Measurements from ENCODE around the gene ST6GALNAC6.

DNA sequence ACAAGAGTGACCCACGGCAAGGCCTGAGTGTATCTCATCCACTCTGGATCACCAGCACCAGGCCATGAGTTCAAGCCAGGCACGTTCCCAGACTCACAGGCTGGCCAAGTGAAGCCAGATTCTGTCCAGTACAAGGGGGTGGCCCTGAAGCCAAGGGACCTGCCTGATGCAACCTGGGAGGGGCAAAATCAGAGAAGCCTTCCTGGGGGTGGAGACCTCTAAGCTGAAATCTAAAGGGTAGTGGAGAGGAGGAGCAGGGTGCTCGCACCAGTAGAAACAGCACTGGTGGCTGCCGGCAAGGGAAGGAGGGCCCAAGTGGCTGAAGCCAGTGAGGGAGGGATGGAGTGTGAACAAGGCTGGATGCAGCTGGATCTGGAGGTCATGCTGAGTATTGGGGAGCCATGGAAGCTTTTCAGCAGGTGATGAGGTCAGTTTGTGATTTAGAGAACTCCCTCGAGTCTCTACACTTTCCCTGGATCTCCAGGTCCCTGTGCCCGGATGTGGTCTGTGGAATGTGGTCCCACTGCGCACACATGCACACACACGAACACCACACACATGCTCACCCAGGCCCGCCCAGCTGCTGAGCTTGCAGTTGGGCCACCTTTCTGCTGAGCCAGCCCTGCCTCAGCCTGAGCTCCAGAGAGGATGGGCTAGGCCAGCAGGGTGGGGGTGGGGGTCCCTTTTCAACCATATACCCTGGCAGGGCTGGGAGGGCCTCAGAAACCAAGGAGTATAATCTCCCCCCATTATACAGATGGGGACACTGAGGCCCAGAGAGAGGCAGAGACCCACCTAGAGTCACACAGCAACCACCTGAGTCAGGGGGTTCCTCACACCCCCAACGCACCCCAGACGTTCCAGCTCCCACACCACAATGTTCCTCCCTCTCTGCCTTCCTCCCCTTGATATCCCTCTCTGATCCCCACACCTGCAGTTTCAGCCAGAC is 29.5 kb upstream of the ST6GALNAC6 start:
- TF ChIP-seq, protein P1, sequence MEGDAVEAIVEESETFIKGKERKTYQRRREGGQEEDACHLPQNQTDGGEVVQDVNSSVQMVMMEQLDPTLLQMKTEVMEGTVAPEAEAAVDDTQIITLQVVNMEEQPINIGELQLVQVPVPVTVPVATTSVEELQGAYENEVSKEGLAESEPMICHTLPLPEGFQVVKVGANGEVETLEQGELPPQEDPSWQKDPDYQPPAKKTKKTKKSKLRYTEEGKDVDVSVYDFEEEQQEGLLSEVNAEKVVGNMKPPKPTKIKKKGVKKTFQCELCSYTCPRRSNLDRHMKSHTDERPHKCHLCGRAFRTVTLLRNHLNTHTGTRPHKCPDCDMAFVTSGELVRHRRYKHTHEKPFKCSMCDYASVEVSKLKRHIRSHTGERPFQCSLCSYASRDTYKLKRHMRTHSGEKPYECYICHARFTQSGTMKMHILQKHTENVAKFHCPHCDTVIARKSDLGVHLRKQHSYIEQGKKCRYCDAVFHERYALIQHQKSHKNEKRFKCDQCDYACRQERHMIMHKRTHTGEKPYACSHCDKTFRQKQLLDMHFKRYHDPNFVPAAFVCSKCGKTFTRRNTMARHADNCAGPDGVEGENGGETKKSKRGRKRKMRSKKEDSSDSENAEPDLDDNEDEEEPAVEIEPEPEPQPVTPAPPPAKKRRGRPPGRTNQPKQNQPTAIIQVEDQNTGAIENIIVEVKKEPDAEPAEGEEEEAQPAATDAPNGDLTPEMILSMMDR (IDR thresholded peaks at IDR 0.05): no peak
- TF ChIP-seq POLR2A (IDR thresholded peaks at IDR 0.05): no peak
